Ascending aorta (tissue), 2 donors: Measurements from ENCODE around the gene NNT. TPM values are rescaled to one million over a fixed set of nuclear protein-coding genes. Genes with fewer than 3 reads are reported as not detected.

ENCODE experiments used
- DNase-seq, 2 donors: peaks; one replicate each; pipeline ENCODE4 v3.0.0-alpha.2; 2019; ENCODE audit warnings: low spot score in 2 of 2
- H3K27ac ChIP-seq, 2 donors: fragments of 200-600 bp; sonication (generic); one replicate each; pipeline ENCODE4 v1.5.1; 2016 to 2017; ENCODE audit warnings: mild to moderate bottlenecking in 1 of 2
- H3K27me3 ChIP-seq: fragments of 200-600 bp; sonication (generic); one replicate; pipeline ENCODE4 v1.5.1; 2017
- H3K36me3 ChIP-seq, 2 donors: fragments of 200-600 bp; sonication (generic); one replicate each; pipeline ENCODE4 v1.5.1; 2016
- H3K4me1 ChIP-seq, 2 donors: fragments of 200-600 bp; sonication (generic); one replicate each; pipeline ENCODE4 v1.5.1; 2016 to 2017; ENCODE audit warnings: mild to moderate bottlenecking in 1 of 2
- H3K4me3 ChIP-seq, 2 donors: fragments of 200-600 bp; sonication (generic); one replicate each; pipeline ENCODE4 v1.5.1; 2016 to 2017; ENCODE audit warnings: mild to moderate bottlenecking in 1 of 2
- H3K9me3 ChIP-seq, 2 donors: fragments of 200-600 bp; sonication (generic); one replicate each; pipeline ENCODE4 v1.5.1; 2016
- intact Hi-C: fragments of 100-400 bp; cut with DNase I; formaldehyde crosslinking; loops from one replicate; pipeline ENCODE4 v1.15.1; 2023
- total RNA-seq: library from RNA; depleted of rRNA; stranded (reverse); fragments of >200 nt; gene quantifications from one replicate; pipeline ENCODE4 v1.1.0, GENCODE V29; 2016
- TF ChIP-seq, protein P1 (sequence below), 3 experiments: fragments of 200-600 bp in 2 of 3; fragments of 450-650 bp in 1 of 3; sonication (generic) in 2 of 3; IDR thresholded peaks; one replicate each; pipeline ENCODE4 v1.5.1; 2016 to 2019; ENCODE audit warnings: antibody characterized with exemption in 3 of 3, mild to moderate bottlenecking in 1 of 3, moderate library complexity in 1 of 3

Gene NNT
- total RNA-seq, 1 donor from 2014 or later = 13.3 TPM

GRCh38 chr5:43677253-43677652, 74.3 kb downstream of the NNT start:
- peaks cover 0 to 14% of the 10 kb centered on the region in 2 donors for H3K4me1 ChIP-seq
- peak overlapping the region; percentile 15 to 57 for H3K27ac ChIP-seq
- H3K36me3 ChIP-seq = peaks cover 0 to 8% of the 10 kb centered on the region in 2 donors
- TF ChIP-seq, protein P1, sequence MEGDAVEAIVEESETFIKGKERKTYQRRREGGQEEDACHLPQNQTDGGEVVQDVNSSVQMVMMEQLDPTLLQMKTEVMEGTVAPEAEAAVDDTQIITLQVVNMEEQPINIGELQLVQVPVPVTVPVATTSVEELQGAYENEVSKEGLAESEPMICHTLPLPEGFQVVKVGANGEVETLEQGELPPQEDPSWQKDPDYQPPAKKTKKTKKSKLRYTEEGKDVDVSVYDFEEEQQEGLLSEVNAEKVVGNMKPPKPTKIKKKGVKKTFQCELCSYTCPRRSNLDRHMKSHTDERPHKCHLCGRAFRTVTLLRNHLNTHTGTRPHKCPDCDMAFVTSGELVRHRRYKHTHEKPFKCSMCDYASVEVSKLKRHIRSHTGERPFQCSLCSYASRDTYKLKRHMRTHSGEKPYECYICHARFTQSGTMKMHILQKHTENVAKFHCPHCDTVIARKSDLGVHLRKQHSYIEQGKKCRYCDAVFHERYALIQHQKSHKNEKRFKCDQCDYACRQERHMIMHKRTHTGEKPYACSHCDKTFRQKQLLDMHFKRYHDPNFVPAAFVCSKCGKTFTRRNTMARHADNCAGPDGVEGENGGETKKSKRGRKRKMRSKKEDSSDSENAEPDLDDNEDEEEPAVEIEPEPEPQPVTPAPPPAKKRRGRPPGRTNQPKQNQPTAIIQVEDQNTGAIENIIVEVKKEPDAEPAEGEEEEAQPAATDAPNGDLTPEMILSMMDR (IDR thresholded peaks at IDR 0.05) = no peak
- no peaks in the 10 kb centered on the region for H3K27me3 ChIP-seq
- H3K4me3 ChIP-seq = no peak overlapping the region
- DNase-seq = no peak
- intact Hi-C loops = no loop called here
- H3K9me3 ChIP-seq = no peaks in the 10 kb centered on the region

GRCh38 chr5:43679214-43679613, 76.2 kb downstream of the NNT start:
- Histone ChIP-seq H3K9me3 (no peaks in the 10 kb centered on the region), H3K27ac (peak overlapping the region; percentile 32 to 57), H3K36me3 (no peaks in the 10 kb centered on the region), H3K4me3 (no peak overlapping the region), H3K27me3 (no peaks in the 10 kb centered on the region), H3K4me1 (peaks cover 0 to 24% of the 10 kb centered on the region in 2 donors)
- intact Hi-C loops = no loop called here
- no peak for DNase-seq
- TF ChIP-seq, protein P1 (IDR thresholded peaks at IDR 0.05) = no peak

DNA sequence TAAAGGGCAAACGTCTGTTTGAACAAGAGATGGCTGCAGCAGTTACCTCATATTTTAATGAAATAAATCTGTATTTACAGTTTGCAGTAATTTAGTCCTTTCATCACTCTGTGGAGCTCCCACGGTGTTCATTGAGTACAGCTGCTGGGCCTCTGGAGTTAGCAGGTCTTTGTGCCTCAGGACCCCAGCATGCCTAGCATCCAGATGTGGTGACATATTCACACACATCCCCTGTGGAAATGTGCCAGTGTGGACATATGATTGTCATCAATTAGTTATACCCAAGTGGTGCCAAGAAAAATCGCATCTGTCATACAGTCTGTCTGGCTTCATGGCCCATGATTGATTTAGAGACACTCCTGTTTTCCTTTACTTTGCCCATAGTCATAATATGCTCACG, 77.3 kb downstream of the NNT start:
- Histone ChIP-seq H3K4me3 (no peak overlapping the region), H3K27me3 (no peaks in the 10 kb centered on the region), H3K27ac (peak overlapping the region in 1 of 2 donors; percentile 17), H3K4me1 (peaks cover 3 to 35% of the 10 kb centered on the region in 2 donors), H3K9me3 (no peaks in the 10 kb centered on the region), H3K36me3 (no peaks in the 10 kb centered on the region)
- no peak for DNase-seq
- TF ChIP-seq, protein P1 (IDR thresholded peaks at IDR 0.05) = no peak
- intact Hi-C loops = loop anchor here (10.0 kb wide), 1 partner anchor 45 kb away; no protein-coding TSS in a partner anchor

- Histone ChIP-seq H3K36me3 (no peaks in the 10 kb centered on the region), H3K4me1 (peaks cover 8 to 37% of the 10 kb centered on the region in 2 donors), H3K4me3 (no peak overlapping the region), H3K27me3 (no peaks in the 10 kb centered on the region), H3K27ac (peak overlapping the region; percentile 86 to 89), H3K9me3 (no peaks in the 10 kb centered on the region)
- TF ChIP-seq, protein P1 (IDR thresholded peaks at IDR 0.05) = no peak
- intact Hi-C loops = loop anchor here (10.0 kb wide), 1 partner anchor 49 kb away; no protein-coding TSS in a partner anchor
- peak in 1 of 2 donors; percentile 72 for DNase-seq
Observed at GRCh38 chr5:43683884-43684471, 81.0 kb downstream of the NNT start.

- no peaks in the 10 kb centered on the region for H3K9me3 ChIP-seq
- no peaks in the 10 kb centered on the region for H3K36me3 ChIP-seq
- no peak for DNase-seq
- intact Hi-C loops = loop anchor here (10.0 kb wide), 1 partner anchor 51 kb away; no protein-coding TSS in a partner anchor
- TF ChIP-seq, protein P1 (IDR thresholded peaks at IDR 0.05) = no peak
- H3K4me3 ChIP-seq = no peak overlapping the region
- H3K27me3 ChIP-seq = no peaks in the 10 kb centered on the region
- peak overlapping the region; percentile 86 to 89 for H3K27ac ChIP-seq
- H3K4me1 ChIP-seq = peaks cover 8 to 32% of the 10 kb centered on the region in 2 donors
Observed at GRCh38 chr5:43685252-43685950, 82.4 kb downstream of the NNT start.
